Measurements from ENCODE around the gene ZNF333. TPM values are rescaled to one million over a fixed set of nuclear protein-coding genes. Genes with fewer than 3 reads are reported as not detected.

ZNF333 gene
- total and polyA plus RNA-seq, 2 donors from 2014 or later: 4.1 to 20.8 TPM

DNA sequence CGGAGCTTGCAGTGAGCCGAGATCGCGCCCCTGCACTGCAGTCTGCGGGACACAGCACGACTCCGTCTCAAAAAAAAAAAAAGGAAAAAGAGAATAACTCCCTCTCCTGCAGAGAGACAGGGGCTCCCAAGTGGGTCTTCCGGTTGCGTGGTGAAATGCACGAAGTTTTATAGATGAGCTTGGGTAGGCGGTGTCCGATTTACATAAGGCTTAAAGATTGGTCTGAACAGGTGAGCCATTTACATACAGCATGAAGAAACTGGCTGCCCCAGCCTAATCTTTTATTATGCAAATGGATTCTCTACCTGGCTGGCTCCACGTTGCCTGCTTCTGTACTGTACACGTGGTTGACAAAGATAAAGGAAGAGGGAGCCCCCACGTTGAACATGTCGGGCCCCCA, 69.0 kb downstream of the ZNF333 start:
- no peaks in the 10 kb centered on the region for H3K36me3 ChIP-seq (ENCODE audit: control insufficient read depth in 2 of 3, insufficient read depth in 3 of 3, low read length in 3 of 3)
- no peak overlapping the region for H3K4me3 ChIP-seq (ENCODE audit: low read length in 3 of 3)
- no peaks in the 10 kb centered on the region for H3K9me3 ChIP-seq (ENCODE audit: control insufficient read depth in 2 of 3, insufficient read depth in 1 of 3, low read length in 3 of 3)
- H3K27ac ChIP-seq (ENCODE audit: low read depth in 2 of 2, low read length in 2 of 2): no peak overlapping the region
- intact Hi-C loops (cut with DNase I): no loop called here
- FAIRE-seq: no peak
- peak in 3 of 5 donors; percentile 3 to 20 (median 17) for DNase-seq
- TF ChIP-seq, protein P1, sequence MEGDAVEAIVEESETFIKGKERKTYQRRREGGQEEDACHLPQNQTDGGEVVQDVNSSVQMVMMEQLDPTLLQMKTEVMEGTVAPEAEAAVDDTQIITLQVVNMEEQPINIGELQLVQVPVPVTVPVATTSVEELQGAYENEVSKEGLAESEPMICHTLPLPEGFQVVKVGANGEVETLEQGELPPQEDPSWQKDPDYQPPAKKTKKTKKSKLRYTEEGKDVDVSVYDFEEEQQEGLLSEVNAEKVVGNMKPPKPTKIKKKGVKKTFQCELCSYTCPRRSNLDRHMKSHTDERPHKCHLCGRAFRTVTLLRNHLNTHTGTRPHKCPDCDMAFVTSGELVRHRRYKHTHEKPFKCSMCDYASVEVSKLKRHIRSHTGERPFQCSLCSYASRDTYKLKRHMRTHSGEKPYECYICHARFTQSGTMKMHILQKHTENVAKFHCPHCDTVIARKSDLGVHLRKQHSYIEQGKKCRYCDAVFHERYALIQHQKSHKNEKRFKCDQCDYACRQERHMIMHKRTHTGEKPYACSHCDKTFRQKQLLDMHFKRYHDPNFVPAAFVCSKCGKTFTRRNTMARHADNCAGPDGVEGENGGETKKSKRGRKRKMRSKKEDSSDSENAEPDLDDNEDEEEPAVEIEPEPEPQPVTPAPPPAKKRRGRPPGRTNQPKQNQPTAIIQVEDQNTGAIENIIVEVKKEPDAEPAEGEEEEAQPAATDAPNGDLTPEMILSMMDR (IDR thresholded peaks at IDR 0.05; ENCODE audit: borderline replicate concordance, extremely low read depth, insufficient read depth): no peak
- no peaks in the 10 kb centered on the region for H3K4me1 ChIP-seq (ENCODE audit: control insufficient read depth in 2 of 3, insufficient read depth in 2 of 3, low read depth in 1 of 3, low read length in 3 of 3)
- no peaks in the 10 kb centered on the region for H3K27me3 ChIP-seq (ENCODE audit: control insufficient read depth, insufficient read depth, low read length)
- H3K9ac ChIP-seq (ENCODE audit: low read length in 3 of 3): no peak overlapping the region

DNA sequence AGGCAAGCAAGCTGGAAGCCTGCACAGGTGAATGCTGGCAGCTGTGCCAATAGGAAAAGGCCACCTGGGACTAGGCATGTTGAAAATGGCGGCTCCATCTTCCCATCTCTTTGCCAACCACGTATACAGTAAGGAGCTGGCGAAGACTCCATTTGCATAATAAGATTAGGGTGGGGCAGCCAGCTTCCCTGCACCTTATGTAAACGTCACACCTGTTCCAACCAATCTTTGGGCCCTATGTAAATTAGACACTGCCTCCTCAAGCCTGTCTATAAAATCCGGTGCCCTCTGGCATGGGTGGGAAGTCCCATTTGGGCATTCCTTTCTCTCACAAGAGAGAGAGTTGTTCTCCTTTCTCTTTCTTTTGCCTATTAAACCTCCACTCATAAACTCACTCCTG, 71.8 kb downstream of the ZNF333 start:
- H3K9ac ChIP-seq (ENCODE audit: low read length in 3 of 3): no peak overlapping the region
- H3K4me1 ChIP-seq (ENCODE audit: control insufficient read depth in 2 of 3, insufficient read depth in 2 of 3, low read depth in 1 of 3, low read length in 3 of 3): no peaks in the 10 kb centered on the region
- H3K4me3 ChIP-seq (ENCODE audit: low read length in 3 of 3): no peak overlapping the region
- FAIRE-seq: no peak
- H3K9me3 ChIP-seq (ENCODE audit: control insufficient read depth in 2 of 3, insufficient read depth in 1 of 3, low read length in 3 of 3): no peaks in the 10 kb centered on the region
- intact Hi-C loops (cut with DNase I): no loop called here
- H3K27me3 ChIP-seq (ENCODE audit: control insufficient read depth, insufficient read depth, low read length): no peaks in the 10 kb centered on the region
- no peak for DNase-seq
- no peak overlapping the region for H3K27ac ChIP-seq (ENCODE audit: low read depth in 2 of 2, low read length in 2 of 2)
- H3K36me3 ChIP-seq (ENCODE audit: control insufficient read depth in 2 of 3, insufficient read depth in 3 of 3, low read length in 3 of 3): no peaks in the 10 kb centered on the region
- TF ChIP-seq, protein P1 (IDR thresholded peaks at IDR 0.05; ENCODE audit: borderline replicate concordance, extremely low read depth, insufficient read depth): no peak

DNA sequence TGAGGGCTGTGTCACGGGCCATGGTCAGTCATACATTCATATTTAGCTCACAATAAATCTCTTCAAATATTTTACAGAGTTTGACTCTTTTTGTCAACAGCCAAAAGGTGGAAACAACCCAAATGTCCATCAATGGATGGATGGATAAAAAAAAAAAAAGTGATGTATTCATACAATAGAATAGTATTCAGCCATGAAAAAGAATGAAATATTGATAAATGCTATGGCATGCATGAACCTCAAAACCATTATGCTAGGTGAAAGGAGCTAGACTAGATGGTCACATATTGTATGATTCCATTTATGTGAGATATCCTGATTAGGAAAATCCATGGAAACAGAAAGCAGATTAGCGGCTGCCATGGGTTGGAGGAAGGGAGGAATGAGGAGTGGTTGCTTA, 72.3 kb downstream of the ZNF333 start:
- TF ChIP-seq, protein P1 (IDR thresholded peaks at IDR 0.05; ENCODE audit: borderline replicate concordance, extremely low read depth, insufficient read depth): no peak
- H3K36me3 ChIP-seq (ENCODE audit: control insufficient read depth in 2 of 3, insufficient read depth in 3 of 3, low read length in 3 of 3): no peaks in the 10 kb centered on the region
- no peaks in the 10 kb centered on the region for H3K9me3 ChIP-seq (ENCODE audit: control insufficient read depth in 2 of 3, insufficient read depth in 1 of 3, low read length in 3 of 3)
- H3K27me3 ChIP-seq (ENCODE audit: control insufficient read depth, insufficient read depth, low read length): no peaks in the 10 kb centered on the region
- H3K9ac ChIP-seq (ENCODE audit: low read length in 3 of 3): no peak overlapping the region
- no peak overlapping the region for H3K27ac ChIP-seq (ENCODE audit: low read depth in 2 of 2, low read length in 2 of 2)
- no peaks in the 10 kb centered on the region for H3K4me1 ChIP-seq (ENCODE audit: control insufficient read depth in 2 of 3, insufficient read depth in 2 of 3, low read depth in 1 of 3, low read length in 3 of 3)
- FAIRE-seq (no peak), DNase-seq (no peak)
- intact Hi-C loops (cut with DNase I): no loop called here
- H3K4me3 ChIP-seq (ENCODE audit: low read length in 3 of 3): no peak overlapping the region

DNA sequence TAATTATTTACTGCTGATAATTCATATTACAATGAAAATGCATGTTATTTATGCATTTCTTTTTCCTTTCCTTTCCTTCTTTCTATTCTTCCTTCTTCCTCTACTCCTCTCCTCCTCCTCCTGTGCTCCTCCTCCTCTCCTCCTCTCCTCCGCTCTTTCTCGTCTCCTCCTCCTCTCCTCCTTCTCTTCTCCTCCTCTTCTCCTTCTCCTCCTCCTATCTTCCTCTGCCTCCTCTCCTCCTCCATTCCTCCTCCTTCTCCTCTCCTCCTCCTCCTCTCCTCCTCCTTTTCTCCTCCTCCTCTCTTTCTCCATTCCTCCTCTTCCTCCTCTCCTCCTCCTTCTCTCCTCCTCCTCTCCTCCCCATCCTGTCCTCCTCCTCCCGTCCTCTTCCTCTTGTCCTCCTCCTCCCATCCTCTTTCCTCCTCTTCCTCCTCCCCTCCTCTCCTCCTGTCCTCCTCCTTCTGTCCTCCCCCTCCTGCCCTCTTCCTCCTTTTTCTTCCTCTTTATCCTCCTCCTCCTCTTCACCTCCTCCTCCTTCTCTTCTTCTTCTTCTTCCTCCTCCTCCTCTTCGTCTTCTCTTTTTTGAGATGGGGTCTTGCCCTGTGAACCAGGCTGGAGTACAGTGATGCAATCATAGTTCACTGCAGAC, 73.8 kb downstream of the ZNF333 start:
- no peak overlapping the region for H3K9ac ChIP-seq (ENCODE audit: low read length in 3 of 3)
- H3K4me1 ChIP-seq (ENCODE audit: control insufficient read depth in 2 of 3, insufficient read depth in 2 of 3, low read depth in 1 of 3, low read length in 3 of 3): no peaks in the 10 kb centered on the region
- FAIRE-seq: no peak
- no peak overlapping the region for H3K27ac ChIP-seq (ENCODE audit: low read depth in 2 of 2, low read length in 2 of 2)
- no peak overlapping the region for H3K4me3 ChIP-seq (ENCODE audit: low read length in 3 of 3)
- no peak for DNase-seq
- H3K9me3 ChIP-seq (ENCODE audit: control insufficient read depth in 2 of 3, insufficient read depth in 1 of 3, low read length in 3 of 3): no peaks in the 10 kb centered on the region
- intact Hi-C loops (cut with DNase I): no loop called here
- no peaks in the 10 kb centered on the region for H3K27me3 ChIP-seq (ENCODE audit: control insufficient read depth, insufficient read depth, low read length)
- no peaks in the 10 kb centered on the region for H3K36me3 ChIP-seq (ENCODE audit: control insufficient read depth in 2 of 3, insufficient read depth in 3 of 3, low read length in 3 of 3)
- TF ChIP-seq, protein P1 (IDR thresholded peaks at IDR 0.05; ENCODE audit: borderline replicate concordance, extremely low read depth, insufficient read depth): no peak
